ENCODE measurements around the gene TARDBP. TPM values are rescaled to one million over a fixed set of nuclear protein-coding genes. Genes with fewer than 3 reads are reported as not detected.

The TARDBP gene
- total and polyA plus RNA-seq, 5 donors from 2014 or later: 65.1 to 132 (median 79.3) TPM

Other genes with a start within 250 kb of the TARDBP start
- gene CASZ1, start 216.0 kb upstream of the TARDBP start, total RNA-seq: 55.1 TPM
- 1 to 10 TPM in 2 of 4 donors, under 1 TPM in 2; 0.57 to 1.5 (median 0.94) TPM for gene CASZ1, start 216.0 kb upstream of the TARDBP start, polyA plus RNA-seq
- gene MASP2, start 34.6 kb downstream of the TARDBP start, total RNA-seq: not detected
- under 1 TPM in 2 of 4 donors, not detected in 2; 0.15 to 0.29 TPM for gene MASP2, start 34.6 kb downstream of the TARDBP start, polyA plus RNA-seq
- gene SRM, start 47.4 kb downstream of the TARDBP start, total RNA-seq: 29.6 TPM
- 10 to 100 TPM; 61.7 to 89.6 (median 76.5) TPM for gene SRM, start 47.4 kb downstream of the TARDBP start, polyA plus RNA-seq
- 81.7 TPM for gene EXOSC10, start 87.2 kb downstream of the TARDBP start, total RNA-seq
- 10 to 100 TPM; 37.0 to 47.5 (median 39.2) TPM for gene EXOSC10, start 87.2 kb downstream of the TARDBP start, polyA plus RNA-seq
- not detected for gene ANGPTL7, start 176.7 kb downstream of the TARDBP start, total RNA-seq
- gene ANGPTL7, start 176.7 kb downstream of the TARDBP start, polyA plus RNA-seq: not detected
- 48.2 TPM for gene MTOR, start 249.9 kb downstream of the TARDBP start, total RNA-seq
- gene MTOR, start 249.9 kb downstream of the TARDBP start, polyA plus RNA-seq: 1 to 10 TPM; 3.9 to 6.0 (median 4.6) TPM